Peyer's patch (tissue), 4 donors: ENCODE results near the gene RITA1. TPM values are rescaled to one million over a fixed set of nuclear protein-coding genes. Genes with fewer than 3 reads are reported as not detected.

Source experiments
- DNase-seq, 3 donors: peaks; one replicate each; pipeline ENCODE4 v3.0.0-alpha.2; 2017 to 2019
- H3K27ac ChIP-seq, 4 donors: fragments of 200-600 bp; sonication (generic); one replicate each; pipeline ENCODE4 v1.5.1; 2016 to 2019
- H3K27me3 ChIP-seq, 2 donors: fragments of 200-600 bp; sonication (generic); one replicate each; pipeline ENCODE4 v1.5.1; 2019
- H3K36me3 ChIP-seq, 3 donors: fragments of 200-600 bp; sonication (generic); one replicate each; pipeline ENCODE4 v1.5.1; 2016 to 2019
- H3K4me1 ChIP-seq, 4 donors: fragments of 200-600 bp; sonication (generic); one replicate each; pipeline ENCODE4 v1.5.1; 2016 to 2019
- H3K4me3 ChIP-seq, 4 donors: fragments of 200-600 bp; sonication (generic); 1 replicate in 3 of 4; 2 replicates in 1 of 4; pipeline ENCODE4 v1.5.1; 2016 to 2019; ENCODE audit warnings: mild to moderate bottlenecking in 1 of 4
- H3K9me3 ChIP-seq, 4 donors: fragments of 200-600 bp; sonication (generic); one replicate each; pipeline ENCODE4 v1.5.1; 2016 to 2019; ENCODE audit warnings: mild to moderate bottlenecking in 1 of 4
- POLR2A ChIP-seq, 2 donors: fragments of 450-650 bp; IDR thresholded peaks; one replicate each; pipeline ENCODE4 v1.5.1; 2017; ENCODE audit warnings: antibody characterized with exemption in 2 of 2, mild to moderate bottlenecking in 2 of 2, moderate library complexity in 2 of 2
- total RNA-seq, 4 donors: library from RNA; depleted of rRNA; stranded (reverse); fragments of >200 nt; gene quantifications; one replicate each; pipeline ENCODE4 v1.1.0, GENCODE V29; 2016
- TF ChIP-seq, protein P1 (sequence below), 6 experiments: fragments of 450-650 bp in 4 of 6; fragments of 200-600 bp in 2 of 6; sonication (generic) in 1 of 6; IDR thresholded peaks; one replicate each; pipeline ENCODE4 v1.5.1; 2017 to 2019; ENCODE audit warnings: antibody characterized with exemption in 6 of 6, mild to moderate bottlenecking in 3 of 6, moderate library complexity in 1 of 6

Gene RITA1
- total RNA-seq, 4 donors from 2014 or later: 5.0 to 36.6 (median 33.4) TPM

- H3K9me3 ChIP-seq: no peaks in the 10 kb centered on the region
- TF ChIP-seq, protein P1, sequence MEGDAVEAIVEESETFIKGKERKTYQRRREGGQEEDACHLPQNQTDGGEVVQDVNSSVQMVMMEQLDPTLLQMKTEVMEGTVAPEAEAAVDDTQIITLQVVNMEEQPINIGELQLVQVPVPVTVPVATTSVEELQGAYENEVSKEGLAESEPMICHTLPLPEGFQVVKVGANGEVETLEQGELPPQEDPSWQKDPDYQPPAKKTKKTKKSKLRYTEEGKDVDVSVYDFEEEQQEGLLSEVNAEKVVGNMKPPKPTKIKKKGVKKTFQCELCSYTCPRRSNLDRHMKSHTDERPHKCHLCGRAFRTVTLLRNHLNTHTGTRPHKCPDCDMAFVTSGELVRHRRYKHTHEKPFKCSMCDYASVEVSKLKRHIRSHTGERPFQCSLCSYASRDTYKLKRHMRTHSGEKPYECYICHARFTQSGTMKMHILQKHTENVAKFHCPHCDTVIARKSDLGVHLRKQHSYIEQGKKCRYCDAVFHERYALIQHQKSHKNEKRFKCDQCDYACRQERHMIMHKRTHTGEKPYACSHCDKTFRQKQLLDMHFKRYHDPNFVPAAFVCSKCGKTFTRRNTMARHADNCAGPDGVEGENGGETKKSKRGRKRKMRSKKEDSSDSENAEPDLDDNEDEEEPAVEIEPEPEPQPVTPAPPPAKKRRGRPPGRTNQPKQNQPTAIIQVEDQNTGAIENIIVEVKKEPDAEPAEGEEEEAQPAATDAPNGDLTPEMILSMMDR (IDR thresholded peaks at IDR 0.05): no peak
- TF ChIP-seq POLR2A (IDR thresholded peaks at IDR 0.05): no peak
- H3K4me1 ChIP-seq: no peaks in the 10 kb centered on the region
- peaks cover 0 to 100% (median 0%) of the 10 kb centered on the region in 3 donors for H3K36me3 ChIP-seq
- no peak overlapping the region for H3K4me3 ChIP-seq
- DNase-seq: no peak
- peak overlapping the region in 1 of 4 donors; percentile 0 for H3K27ac ChIP-seq
- H3K27me3 ChIP-seq: no peaks in the 10 kb centered on the region
Observed at GRCh38 chr12:113173081-113173698, 12.3 kb upstream of the RITA1 start.

DNA sequence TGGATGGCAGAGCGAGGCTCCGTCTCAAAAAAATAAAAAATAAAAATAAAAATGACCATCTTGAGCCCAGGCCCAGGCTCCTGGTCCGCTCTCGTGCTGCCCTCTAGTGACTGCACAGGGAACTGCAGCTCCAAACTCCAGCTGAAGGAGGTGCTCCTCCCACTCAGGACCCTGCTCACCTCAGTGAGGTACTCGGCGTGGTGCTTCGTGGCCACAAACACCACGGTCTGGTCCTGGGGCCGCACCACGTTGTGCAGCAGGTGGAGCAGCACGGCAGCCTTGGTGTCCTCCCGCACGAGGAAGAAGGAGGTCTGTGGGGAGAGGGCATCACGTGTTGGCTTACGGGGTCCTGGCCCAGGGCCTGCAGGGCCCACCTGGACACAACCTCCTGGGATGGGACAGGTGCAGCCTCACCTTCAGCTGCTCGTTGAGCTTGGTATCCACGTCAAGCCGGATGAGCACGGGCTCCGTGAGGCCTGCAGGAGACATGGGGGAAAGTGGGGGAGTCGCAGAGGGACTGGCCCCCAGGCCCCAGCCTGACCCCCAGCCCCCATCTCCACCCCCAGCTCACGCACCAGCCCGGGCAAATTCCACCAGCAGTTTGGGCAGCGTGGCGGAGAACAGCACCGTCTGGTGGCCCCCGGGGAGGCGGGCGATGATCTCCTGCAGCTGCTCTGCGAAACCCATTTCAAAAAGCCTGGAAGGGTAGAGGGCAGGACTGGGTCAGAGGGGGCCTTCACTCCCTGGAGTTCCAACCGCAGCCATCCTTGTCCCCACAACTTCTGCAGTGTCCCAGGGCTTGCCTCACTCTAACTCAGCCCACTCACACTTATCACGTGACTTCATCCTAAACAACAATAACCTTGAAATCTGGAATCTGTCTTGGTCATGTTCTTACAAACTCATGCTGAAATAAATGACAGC lies 10.8 kb upstream of the RITA1 start:
- peaks cover 0 to 100% (median 0%) of the 10 kb centered on the region in 3 donors for H3K36me3 ChIP-seq
- H3K27ac ChIP-seq: no peak overlapping the region
- H3K4me1 ChIP-seq: no peaks in the 10 kb centered on the region
- DNase-seq: peak; percentile 80 to 91 (median 80)
- no peaks in the 10 kb centered on the region for H3K9me3 ChIP-seq
- TF ChIP-seq, protein P1 (IDR thresholded peaks at IDR 0.05): peak; percentile 79 to 99 (median 86)
- TF ChIP-seq POLR2A (IDR thresholded peaks at IDR 0.05): no peak
- H3K27me3 ChIP-seq: no peaks in the 10 kb centered on the region
- H3K4me3 ChIP-seq: no peak overlapping the region

GRCh38 chr12:113179023-113179422 lies 6.5 kb upstream of the RITA1 start:
- no peak for DNase-seq
- H3K27me3 ChIP-seq: no peaks in the 10 kb centered on the region
- H3K9me3 ChIP-seq: no peaks in the 10 kb centered on the region
- no peak overlapping the region for H3K4me3 ChIP-seq
- H3K4me1 ChIP-seq: peaks cover 0 to 5% (median 3%) of the 10 kb centered on the region in 4 donors
- peaks cover 0 to 72% (median 0%) of the 10 kb centered on the region in 3 donors for H3K36me3 ChIP-seq
- H3K27ac ChIP-seq: no peak overlapping the region
- TF ChIP-seq, protein P1 (IDR thresholded peaks at IDR 0.05): no peak
- no peak for TF ChIP-seq POLR2A (IDR thresholded peaks at IDR 0.05)

GRCh38 chr12:113180333-113180732 lies 5.2 kb upstream of the RITA1 start:
- H3K4me1 ChIP-seq: peaks cover 0 to 8% (median 7%) of the 10 kb centered on the region in 4 donors
- H3K4me3 ChIP-seq: no peak overlapping the region
- DNase-seq: no peak
- H3K27me3 ChIP-seq: no peaks in the 10 kb centered on the region
- TF ChIP-seq, protein P1 (IDR thresholded peaks at IDR 0.05): no peak
- no peak for TF ChIP-seq POLR2A (IDR thresholded peaks at IDR 0.05)
- H3K9me3 ChIP-seq: no peaks in the 10 kb centered on the region
- H3K27ac ChIP-seq: no peak overlapping the region
- H3K36me3 ChIP-seq: peaks cover 0 to 59% (median 0%) of the 10 kb centered on the region in 3 donors

DNA sequence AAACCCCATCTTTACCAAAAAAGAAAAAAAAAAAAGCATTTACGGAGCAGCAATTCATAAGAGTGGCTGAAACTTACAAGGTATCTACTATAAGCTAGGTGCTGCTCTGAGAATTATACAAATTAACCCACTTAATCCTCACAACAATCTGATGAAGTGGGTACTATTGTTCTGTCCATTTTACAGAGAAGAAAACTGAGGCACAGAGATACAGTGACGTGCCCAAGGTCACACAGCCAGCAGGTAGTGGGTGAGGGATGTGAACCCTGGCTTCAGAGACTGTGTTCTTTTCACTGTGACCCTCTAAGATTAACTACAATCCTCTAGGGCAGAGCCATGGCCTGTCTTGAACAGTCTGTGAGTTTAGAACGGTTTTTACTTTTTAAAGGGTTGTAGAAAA lies 3.5 kb upstream of the RITA1 start:
- Histone ChIP-seq H3K27ac (no peak overlapping the region), H3K27me3 (no peaks in the 10 kb centered on the region)

More for the DNA sequence above, 3.5 kb upstream of the RITA1 start:
- peaks cover 0 to 17% (median 14%) of the 10 kb centered on the region in 4 donors for H3K4me1 ChIP-seq
- DNase-seq: no peak
- no peaks in the 10 kb centered on the region for H3K9me3 ChIP-seq
- H3K4me3 ChIP-seq: no peak overlapping the region
- TF ChIP-seq, protein P1 (IDR thresholded peaks at IDR 0.05): no peak
- TF ChIP-seq POLR2A (IDR thresholded peaks at IDR 0.05): no peak
- peaks cover 0 to 42% (median 0%) of the 10 kb centered on the region in 3 donors for H3K36me3 ChIP-seq
